RWPE1 (cell line): Measurements from ENCODE around the gene CIC.
A peak's percentile ranks its signal among the peaks of the same experiment; 100 is the strongest.

Source experiments
- CTCF ChIA-PET: fragments of 350-600 bp; sonication (Branson Sonifier 250); formaldehyde crosslinking; extraction: SDS; loops from one replicate; lab custom pipeline; 2021; lab: Yijun Ruan, JAX
- POLR2A ChIA-PET: fragments of 400-600 bp; formaldehyde crosslinking; extraction: SDS; loops from one replicate; lab custom pipeline; 2020; ENCODE audit warnings: antibody characterized with exemption; ENCODE audit not compliant: low non-redundant PET; lab: Yijun Ruan, JAX
- DNase-seq: peaks from one replicate; pipeline ENCODE4 v3.0.0; 2012; ENCODE audit warnings: low spot score
- H3K27ac ChIP-seq: fragments of 450-650 bp; 2 replicates; pipeline ENCODE4 v1.5.1; 2017
- CTCF ChIP-seq: fragments of 450-650 bp; conservative IDR thresholded peaks from 2 replicates; pipeline ENCODE4 v1.5.1; 2017; ENCODE audit warnings: low read depth, mild to moderate bottlenecking

The CIC gene

DNA sequence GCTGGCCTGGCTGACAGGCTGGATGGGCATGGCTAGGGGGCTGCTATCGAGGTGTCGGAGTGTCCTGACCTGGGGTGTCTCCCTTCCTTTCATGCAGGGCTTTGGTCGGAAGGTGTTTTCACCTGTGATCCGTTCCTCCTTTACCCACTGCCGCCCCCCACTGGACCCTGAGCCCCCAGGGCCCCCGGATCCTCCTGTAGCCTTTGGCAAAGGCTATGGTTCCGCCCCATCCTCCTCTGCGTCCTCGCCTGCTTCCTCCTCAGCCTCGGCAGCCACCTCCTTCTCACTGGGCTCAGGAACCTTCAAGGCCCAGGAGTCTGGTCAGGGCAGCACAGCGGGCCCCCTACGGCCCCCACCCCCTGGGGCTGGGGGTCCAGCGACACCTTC, 21.1 kb downstream of the CIC start:
- ChIA-PET POLR2A (no interaction called here), CTCF (interaction anchor here (0.7 to 1.6 kb wide), 4 partner anchors 10 to 165 kb away, joined by 3 read pairs; no protein-coding TSS in a partner anchor)
- peak overlapping the region; percentile 100 for H3K27ac ChIP-seq
- TF ChIP-seq CTCF = no peak
- DNase-seq = no peak

DNA sequence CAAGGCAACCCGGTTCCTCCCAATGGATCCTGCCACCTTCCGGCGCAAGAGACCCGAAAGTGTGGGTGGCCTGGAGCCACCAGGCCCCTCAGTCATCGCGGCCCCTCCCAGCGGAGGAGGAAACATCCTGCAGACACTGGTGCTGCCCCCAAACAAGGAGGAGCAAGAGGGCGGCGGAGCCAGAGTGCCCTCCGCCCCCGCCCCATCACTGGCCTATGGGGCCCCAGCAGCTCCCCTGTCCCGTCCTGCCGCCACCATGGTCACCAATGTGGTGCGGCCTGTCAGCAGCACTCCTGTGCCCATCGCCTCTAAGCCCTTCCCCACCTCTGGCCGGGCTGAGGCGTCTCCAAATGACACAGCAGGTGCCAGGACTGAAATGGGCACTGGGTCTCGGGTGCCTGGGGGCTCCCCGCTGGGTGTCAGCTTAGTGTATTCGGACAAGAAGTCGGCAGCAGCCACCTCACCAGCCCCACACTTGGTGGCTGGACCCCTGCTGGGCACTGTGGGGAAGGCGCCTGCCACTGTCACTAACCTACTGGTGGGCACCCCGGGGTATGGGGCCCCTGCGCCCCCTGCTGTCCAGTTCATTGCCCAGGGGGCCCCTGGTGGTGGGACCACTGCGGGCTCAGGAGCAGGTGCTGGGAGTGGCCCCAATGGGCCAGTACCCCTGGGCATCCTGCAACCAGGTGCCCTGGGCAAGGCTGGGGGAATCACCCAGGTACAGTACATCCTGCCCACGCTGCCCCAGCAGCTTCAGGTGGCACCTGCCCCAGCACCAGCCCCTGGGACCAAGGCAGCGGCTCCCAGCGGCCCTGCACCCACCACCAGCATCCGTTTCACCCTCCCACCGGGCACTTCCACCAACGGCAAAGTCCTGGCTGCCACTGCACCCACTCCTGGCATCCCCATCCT, 21.7 kb downstream of the CIC start:
- peak; percentile 55 for TF ChIP-seq CTCF
- no peak for DNase-seq

DNA sequence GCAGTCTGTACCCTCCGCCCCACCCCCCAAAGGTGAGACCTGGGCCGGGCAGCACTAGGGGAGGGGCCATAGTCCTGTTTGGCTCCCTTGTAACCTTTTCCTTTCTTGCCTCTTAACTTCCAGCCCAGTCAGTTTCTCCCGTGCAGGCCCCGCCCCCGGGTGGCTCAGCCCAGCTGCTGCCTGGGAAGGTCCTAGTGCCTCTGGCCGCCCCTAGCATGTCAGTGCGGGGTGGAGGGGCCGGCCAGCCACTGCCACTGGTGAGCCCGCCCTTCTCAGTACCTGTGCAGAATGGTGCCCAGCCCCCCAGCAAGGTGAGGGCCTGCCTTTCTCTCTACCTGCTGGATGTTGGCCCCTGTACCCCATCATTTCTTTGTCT, 22.4 kb downstream of the CIC start:
- peak overlapping the region; percentile 100 for H3K27ac ChIP-seq
- DNase-seq = no peak
- ChIA-PET POLR2A (no interaction called here), CTCF (interaction anchor here (1.0 kb wide), 1 partner anchor 114 kb away, joined by 3 read pairs; no protein-coding TSS in a partner anchor)
- no peak for TF ChIP-seq CTCF

More for the DNA sequence above, 21.7 kb downstream of the CIC start:
- ChIA-PET POLR2A (no interaction called here), CTCF (interaction anchor here (0.7 to 1.6 kb wide), 5 partner anchors 11 to 165 kb away, joined by 3 read pairs; no protein-coding TSS in a partner anchor)
- peak overlapping the region; percentile 100 for H3K27ac ChIP-seq

GRCh38 chr19:42292042-42292960, 23.2 kb downstream of the CIC start:
- POLR2A ChIA-PET = no interaction called here
- peak overlapping the region; percentile 100 for H3K27ac ChIP-seq
- CTCF ChIA-PET = interaction anchor here (1.0 kb wide), 1 partner anchor 115 kb away, joined by 3 read pairs; no protein-coding TSS in a partner anchor
- TF ChIP-seq CTCF = no peak
- DNase-seq = no peak

DNA sequence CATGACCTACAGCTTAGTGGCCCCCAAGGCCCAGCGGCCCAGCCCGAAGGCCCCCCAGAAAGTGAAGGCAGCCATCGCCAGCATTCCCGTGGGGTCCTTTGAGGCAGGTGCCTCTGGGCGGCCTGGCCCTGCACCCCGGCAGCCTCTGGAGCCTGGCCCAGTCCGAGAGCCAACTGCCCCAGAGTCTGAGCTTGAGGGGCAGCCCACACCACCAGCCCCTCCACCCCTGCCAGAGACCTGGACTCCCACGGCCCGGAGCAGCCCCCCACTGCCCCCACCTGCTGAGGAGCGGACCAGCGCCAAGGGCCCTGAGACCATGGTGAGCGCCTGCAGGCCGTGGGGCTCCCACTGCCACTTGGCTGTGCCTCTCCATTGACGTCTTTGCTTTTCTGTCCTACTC, 23.9 kb downstream of the CIC start:
- DNase-seq = no peak
- TF ChIP-seq CTCF = no peak
- ChIA-PET CTCF (interaction anchor here (1.0 kb wide), 1 partner anchor 13 kb away, joined by 3 read pairs; no protein-coding TSS in a partner anchor), POLR2A (no interaction called here)
- H3K27ac ChIP-seq = peak overlapping the region; percentile 100

DNA sequence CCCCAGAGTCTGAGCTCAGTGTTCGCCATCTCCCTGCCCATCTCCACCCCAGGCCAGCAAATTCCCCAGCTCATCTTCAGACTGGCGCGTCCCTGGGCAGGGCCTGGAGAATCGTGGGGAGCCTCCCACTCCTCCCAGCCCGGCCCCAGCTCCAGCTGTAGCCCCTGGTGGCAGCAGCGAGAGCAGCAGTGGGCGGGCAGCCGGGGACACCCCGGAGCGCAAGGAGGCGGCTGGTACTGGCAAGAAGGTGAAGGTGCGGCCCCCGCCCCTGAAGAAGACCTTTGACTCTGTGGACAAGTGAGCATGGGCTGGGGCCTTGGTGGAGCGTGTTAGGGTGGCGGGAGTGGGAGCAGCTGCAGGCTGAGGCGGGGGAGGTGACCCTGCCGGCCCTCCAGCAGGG, 24.5 kb downstream of the CIC start:
- TF ChIP-seq CTCF = no peak
- ChIA-PET POLR2A (no interaction called here), CTCF (interaction anchor here (1.0 to 1.4 kb wide), 2 partner anchors 14 to 47 kb away, joined by 3 to 5 read pairs; no protein-coding TSS in a partner anchor)
- no peak for DNase-seq
- H3K27ac ChIP-seq = peak overlapping the region; percentile 100
